Prostate gland (tissue), 2 donors: ENCODE measurements around the gene SLC22A12.

ENCODE experiments used
- CTCF ChIP-seq, 4 experiments: fragments of 200-600 bp in 2 of 4; fragments of 450-650 bp in 2 of 4; sonication (generic) in 2 of 4; IDR thresholded peaks; 1 replicate in 3 of 4; 2 replicates in 1 of 4; pipeline ENCODE4 v1.5.1; 2016 to 2019; ENCODE audit warnings: antibody characterized with exemption in 4 of 4, mild to moderate bottlenecking in 2 of 4, moderate library complexity in 2 of 4
- POLR2A ChIP-seq: fragments of 450-650 bp; IDR thresholded peaks from one replicate; pipeline ENCODE4 v1.6.1; 2016; ENCODE audit warnings: antibody characterized with exemption, mild to moderate bottlenecking
- POLR2AphosphoS5 ChIP-seq: sonication (generic); formaldehyde crosslinking; IDR thresholded peaks from one replicate; pipeline ENCODE4 v1.6.1; 2017; ENCODE audit warnings: antibody characterized with exemption

GRCh38 chr11:64558065-64558745, 32.8 kb upstream of the SLC22A12 start:
- TF ChIP-seq CTCF (IDR thresholded peaks at IDR 0.05) = no peak
- no peak for TF ChIP-seq POLR2AphosphoS5
- no peak for TF ChIP-seq POLR2A
